Adrenal gland (tissue), 12 donors: ENCODE results near the gene MAEA. TPM values are rescaled to one million over a fixed set of nuclear protein-coding genes. Genes with fewer than 3 reads are reported as not detected.

Source experiments
- DNase-seq, 7 donors: peaks; one replicate each; pipeline ENCODE4 v3.0.0-alpha.2; 2019 to 2020
- H3K27ac ChIP-seq, 5 donors: fragments of 200-600 bp; sonication (generic) in 4 of 5; 1 replicate in 3 of 5; 2 replicates in 2 of 5; pipeline versions ENCODE4 v1.5.1 to v1.8.0; 2016 to 2020; ENCODE audit warnings: mild to moderate bottlenecking in 1 of 5
- H3K27me3 ChIP-seq: fragments of 200-600 bp; 2 replicates; pipeline ENCODE4 v1.8.0; 2021
- H3K36me3 ChIP-seq, 2 donors: fragments of 200-600 bp; replicated peaks in 1 of 2; 1 replicate in 1 of 2; 2 replicates in 1 of 2; pipeline versions ENCODE4 v1.5.1 to v1.8.0; 2018 to 2022
- H3K4me1 ChIP-seq, 2 donors: fragments of 200-600 bp; replicated peaks in 1 of 2; 1 replicate in 1 of 2; 2 replicates in 1 of 2; pipeline versions ENCODE4 v1.5.1 to v1.8.0; 2018 to 2021
- H3K4me3 ChIP-seq, 4 donors: fragments of 200-600 bp; sonication (generic) in 3 of 4; one replicate each; pipeline ENCODE4 v1.5.1; 2016 to 2018
- H3K9me3 ChIP-seq, 3 donors: fragments of 200-600 bp; sonication (generic) in 1 of 3; replicated peaks in 1 of 3; 1 replicate in 2 of 3; 2 replicates in 1 of 3; pipeline versions ENCODE4 v1.5.1 to v1.8.0; 2016 to 2021
- CTCF ChIP-seq, 6 experiments: fragments of 450-650 bp in 4 of 6; fragments of 200-600 bp in 2 of 6; sonication (generic) in 1 of 6; IDR thresholded peaks; 1 replicate in 5 of 6; 2 replicates in 1 of 6; pipeline versions ENCODE4 v1.5.1 to v1.8.0; 2016 to 2021; ENCODE audit warnings: antibody characterized with exemption in 6 of 6, mild to moderate bottlenecking in 2 of 6, moderate library complexity in 1 of 6
- POLR2A ChIP-seq, 2 donors: fragments of 450-650 bp; IDR thresholded peaks; one replicate each; pipeline ENCODE4 v1.6.1; 2017; ENCODE audit warnings: antibody characterized with exemption in 2 of 2, mild to moderate bottlenecking in 2 of 2, moderate library complexity in 1 of 2
- WGBS, 4 donors: extraction: QIAGEN DNeasy Blood & Tissue Kit in 2 of 4; methylation state at CpG; one replicate each; pipeline versions ENCODE4 v1.1.5 to v1.1.7; 2013 to 2017; 5-methylcytosine and 5-hydroxymethylcytosine counted together
- intact Hi-C, 2 donors: fragments of 100-400 bp; cut with DNase I; formaldehyde crosslinking; loops; one replicate each; pipeline versions ENCODE4 v1.14.1 to v1.15.0; 2022 to 2023
- polyA plus RNA-seq, 3 donors: library from polyadenylated mRNA; stranded (reverse); fragments of 200-250 nt in 2 of 3; fragments of 350-450 nt in 1 of 3; fragmentation: Illumina TruSeq in 1 of 3; extraction: RNeasy Lipid Tissue Mini Kit (QIAGEN cat#74804) in 1 of 3; gene quantifications; one replicate each; pipeline ENCODE4 v1.2.3, GENCODE V29; 2013 to 2014
- total RNA-seq, 9 donors: library from RNA; depleted of rRNA in 4 of 9; stranded (reverse); fragments of >200 nt in 4 of 9; fragments of 120-200 nt in 1 of 9; fragmentation: NEBNext Ultra II Directional in 1 of 9; extraction: Animal tissue kit (Norgen Biotek cat#: 25700) in 1 of 9; gene quantifications; one replicate each; pipeline versions ENCODE4 v1.1.0 to v1.2.4, GENCODE V29; 2013 to 2023
- donor health status: healthy with polysubstance abuse.
- donor health status: Bipolar disorder and iron deficiency.
- donor health status: DM: yes; HTN: yes; CAD: no.
- donor health status: DM: no; HTN: no; CAD: no.
- donor health status: DM: no; HTN: no; CAD: no.
- donor health status: DM: yes; HTN: yes; CAD: no.

Gene MAEA
- total and polyA plus RNA-seq, 12 donors: 35.6 to 103 (median 75.1) TPM

GRCh38 chr4:1353186-1354055 is 63.7 kb downstream of the MAEA start:
- no peak for DNase-seq
- TF ChIP-seq POLR2A (IDR thresholded peaks at IDR 0.05) (no peak), CTCF (IDR thresholded peaks at IDR 0.05) (no peak)

GRCh38 chr4:1354136-1354982 is 64.7 kb downstream of the MAEA start:
- no peaks in the 10 kb centered on the region for H3K27me3 ChIP-seq
- DNase-seq: no peak
- no peak for TF ChIP-seq POLR2A (IDR thresholded peaks at IDR 0.05)
- TF ChIP-seq CTCF (IDR thresholded peaks at IDR 0.05): no peak
- no peak overlapping the region for H3K27ac ChIP-seq
- intact Hi-C loops: loop anchor here (2.0 to 10.0 kb wide), 3 partner anchors 107 to 220 kb away; partner anchors contain the start of gene CTBP1 (in 1 of the 2)
- no peaks in the 10 kb centered on the region for H3K4me1 ChIP-seq
- H3K9me3 ChIP-seq: no peaks in the 10 kb centered on the region
- H3K4me3 ChIP-seq: no peak overlapping the region
- 88 to 92% (median 90%) methylated on average over 18 to 36 of the region's 36 CpGs for WGBS, 4 donors
- H3K36me3 ChIP-seq: peaks cover 0 to 27% of the 10 kb centered on the region in 2 donors

More at GRCh38 chr4:1353186-1354055, 63.7 kb downstream of the MAEA start:
- intact Hi-C loops: loop anchor here (2.0 to 10.0 kb wide), 3 partner anchors 106 to 219 kb away; partner anchors contain the start of gene CTBP1 (in 1 of the 2)
- Histone ChIP-seq H3K27ac (no peak overlapping the region), H3K4me1 (peaks cover 0 to 3% of the 10 kb centered on the region in 2 donors), H3K4me3 (no peak overlapping the region), H3K27me3 (no peaks in the 10 kb centered on the region), H3K36me3 (peaks cover 0 to 27% of the 10 kb centered on the region in 2 donors), H3K9me3 (no peaks in the 10 kb centered on the region)
- 88 to 94% (median 89%) methylated on average over 3 to 30 of the region's 30 CpGs for WGBS, 4 donors

GRCh38 chr4:1354983-1355275 is 65.2 kb downstream of the MAEA start:
- intact Hi-C loops: loop anchor here (2.0 to 10.0 kb wide), 5 partner anchors 108 to 272 kb away; partner anchors contain the start of gene CTBP1 (in 1 of the 2)
- Histone ChIP-seq H3K27ac (no peak overlapping the region), H3K4me3 (no peak overlapping the region), H3K4me1 (peaks cover 1 to 3% of the 10 kb centered on the region in 2 donors), H3K36me3 (peaks cover 0 to 22% of the 10 kb centered on the region in 2 donors), H3K27me3 (no peaks in the 10 kb centered on the region), H3K9me3 (no peaks in the 10 kb centered on the region)
- 88 to 95% (median 91%) methylated on average over 15 to 18 of the region's 18 CpGs for WGBS, 4 donors
- TF ChIP-seq CTCF (IDR thresholded peaks at IDR 0.05) (no peak), POLR2A (IDR thresholded peaks at IDR 0.05) (no peak)
- DNase-seq: no peak

- 90 to 100% (median 93%) methylated on average over 2 to 14 of the region's 14 CpGs for WGBS, 4 donors
- no peaks in the 10 kb centered on the region for H3K9me3 ChIP-seq
- peaks cover 0 to 18% of the 10 kb centered on the region in 2 donors for H3K36me3 ChIP-seq
- intact Hi-C loops: loop anchor here (2.0 to 10.0 kb wide), 4 partner anchors 157 to 272 kb away; no protein-coding TSS in a partner anchor
- TF ChIP-seq POLR2A (IDR thresholded peaks at IDR 0.05) (no peak), CTCF (IDR thresholded peaks at IDR 0.05) (no peak)
- H3K27ac ChIP-seq: no peak overlapping the region
- peaks cover 6 to 7% of the 10 kb centered on the region in 2 donors for H3K4me1 ChIP-seq
- H3K4me3 ChIP-seq: no peak overlapping the region
- no peaks in the 10 kb centered on the region for H3K27me3 ChIP-seq
- DNase-seq: no peak
Observed at GRCh38 chr4:1355378-1355777, 65.7 kb downstream of the MAEA start.
